ENCODE data around the gene CCDC3. TPM values are rescaled to one million over a fixed set of nuclear protein-coding genes. Genes with fewer than 3 reads are reported as not detected.

The CCDC3 gene
- total and polyA plus RNA-seq, 2 of the 4 experiments (the other 2 are of a cell fraction), result 0.29 to 0.36 TPM

DNA sequence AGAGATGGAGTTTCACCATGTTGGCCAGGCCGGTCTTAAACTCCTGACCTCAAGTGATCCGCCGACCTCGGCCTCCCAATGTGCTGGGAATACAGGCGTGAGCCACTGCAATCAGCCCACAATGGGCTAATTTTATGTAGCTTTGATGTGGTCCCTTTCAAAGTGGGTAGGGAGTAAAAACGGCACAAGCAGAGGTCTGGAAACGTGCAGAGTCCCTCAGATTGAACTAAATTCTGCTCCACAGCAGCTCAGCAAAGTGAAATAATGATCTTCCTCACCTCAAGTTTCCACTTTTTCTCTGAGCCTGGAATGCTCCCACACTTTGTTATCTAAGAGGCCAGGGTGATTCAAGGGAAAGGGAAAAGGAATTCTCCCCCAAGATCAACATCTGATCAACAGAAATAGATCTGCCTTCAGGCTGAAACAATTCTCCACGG lies 6.1 kb downstream of the CCDC3 start:
- intact Hi-C loops (cut with micrococcal nuclease), result no loop called here
- CTCF ChIA-PET, result no interaction called here

More for the DNA sequence above, 6.1 kb downstream of the CCDC3 start:
- no peak overlapping the region for H3K4me3 ChIP-seq (ENCODE audit: insufficient read depth, low read depth, low read length)
- dilution Hi-C loops (cut with HindIII; ENCODE audit: low sequenced_read_pairs, unreplicated experiment) (no loop called here), in situ Hi-C loops (cut with MboI; ENCODE audit: low sequenced_read_pairs) (no loop called here)
- no peak overlapping the region for H2AFZ ChIP-seq (replicated peaks; ENCODE audit: low read length, poor library complexity)
- H3K14ac ChIP-seq (replicated peaks; ENCODE audit: low read depth, low read length), result no peak overlapping the region
- H3K4me1 ChIP-seq (ENCODE audit: control insufficient read depth, insufficient read depth, low read length), result no peaks in the 10 kb centered on the region
- no peak overlapping the region for H3K23ac ChIP-seq (ENCODE audit: low read depth, low read length)
- H3K27me3 ChIP-seq (ENCODE audit: control insufficient read depth, insufficient read depth, low read length), result peaks cover 3% of the 10 kb centered on the region
- no peaks in the 10 kb centered on the region for H3K9me1 ChIP-seq (ENCODE audit: insufficient read depth, low read length)
- H2AK9ac ChIP-seq (replicated peaks; ENCODE audit: low read depth, low read length, poor library complexity), result no peak overlapping the region
- no peak overlapping the region for H3K4ac ChIP-seq (ENCODE audit: low read depth, low read length)
- H3K27ac ChIP-seq (ENCODE audit: insufficient read depth, low read length), result no peak overlapping the region
- no peak overlapping the region for H3K4me2 ChIP-seq (ENCODE audit: low read depth, low read length)
- H2AK5ac ChIP-seq (ENCODE audit: low read depth, low read length), result no peak overlapping the region
- no peak overlapping the region for H2BK20ac ChIP-seq (ENCODE audit: low read depth, low read length)
- no peak overlapping the region for H2BK5ac ChIP-seq (ENCODE audit: low read depth, low read length, poor library complexity, severe bottlenecking)
- no peak overlapping the region for H4K8ac ChIP-seq (ENCODE audit: low read depth in 2 of 2, low read length in 2 of 2)
- H3K9me3 ChIP-seq (ENCODE audit: control insufficient read depth, insufficient read depth, low read length), result no peaks in the 10 kb centered on the region
- no peaks in the 10 kb centered on the region for H3K36me3 ChIP-seq (ENCODE audit: control insufficient read depth, insufficient read depth, low read length)
- H3K18ac ChIP-seq (ENCODE audit: low read depth, low read length), result no peak overlapping the region
- no peak overlapping the region for H2BK120ac ChIP-seq (ENCODE audit: low read depth, low read length)
- DNase-seq (no peak), ATAC-seq (ENCODE audit: low read depth) (no peak)
- H4K5ac ChIP-seq (ENCODE audit: low read depth, low read length), result no peak overlapping the region
- WGBS, 2 experiments (ENCODE audit: extremely low coverage in 2 of 2, insufficient read length in 1 of 2), result 90% methylated on average over 4 of the region's 8 CpGs; no CpG with 5 or more reads in 1 of the 2 experiments
- no peak overlapping the region for H4K91ac ChIP-seq (ENCODE audit: insufficient read depth, low read depth, low read length)
- no peak overlapping the region for H3K9ac ChIP-seq (ENCODE audit: low read depth, low read length)
- H3K56ac ChIP-seq (ENCODE audit: extremely low read depth, insufficient read depth, low read length), result no peak overlapping the region
- no peaks in the 10 kb centered on the region for H4K20me1 ChIP-seq (ENCODE audit: insufficient read depth, low read length)
- no peaks in the 10 kb centered on the region for H3K79me1 ChIP-seq (ENCODE audit: low read depth in 1 of 2, low read length in 2 of 2)
- no TSS peak for BruUV-seq (replicated peaks)
- POLR2A ChIA-PET (ENCODE audit: unreplicated experiment), result no interaction called here
- no peak for TF ChIP-seq CEBPB (IDR thresholded peaks at IDR 0.05; ENCODE audit: low read depth, low read length)
- TF ChIP-seq MXI1 (IDR thresholded peaks at IDR 0.05; ENCODE audit: borderline replicate concordance, low read depth, low read length), result no peak
- TF ChIP-seq SMC3 (IDR thresholded peaks at IDR 0.05; ENCODE audit: low read depth, low read length), result no peak
- TF ChIP-seq, protein P1, sequence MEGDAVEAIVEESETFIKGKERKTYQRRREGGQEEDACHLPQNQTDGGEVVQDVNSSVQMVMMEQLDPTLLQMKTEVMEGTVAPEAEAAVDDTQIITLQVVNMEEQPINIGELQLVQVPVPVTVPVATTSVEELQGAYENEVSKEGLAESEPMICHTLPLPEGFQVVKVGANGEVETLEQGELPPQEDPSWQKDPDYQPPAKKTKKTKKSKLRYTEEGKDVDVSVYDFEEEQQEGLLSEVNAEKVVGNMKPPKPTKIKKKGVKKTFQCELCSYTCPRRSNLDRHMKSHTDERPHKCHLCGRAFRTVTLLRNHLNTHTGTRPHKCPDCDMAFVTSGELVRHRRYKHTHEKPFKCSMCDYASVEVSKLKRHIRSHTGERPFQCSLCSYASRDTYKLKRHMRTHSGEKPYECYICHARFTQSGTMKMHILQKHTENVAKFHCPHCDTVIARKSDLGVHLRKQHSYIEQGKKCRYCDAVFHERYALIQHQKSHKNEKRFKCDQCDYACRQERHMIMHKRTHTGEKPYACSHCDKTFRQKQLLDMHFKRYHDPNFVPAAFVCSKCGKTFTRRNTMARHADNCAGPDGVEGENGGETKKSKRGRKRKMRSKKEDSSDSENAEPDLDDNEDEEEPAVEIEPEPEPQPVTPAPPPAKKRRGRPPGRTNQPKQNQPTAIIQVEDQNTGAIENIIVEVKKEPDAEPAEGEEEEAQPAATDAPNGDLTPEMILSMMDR (conservative IDR thresholded peaks at IDR 0.05; ENCODE audit: low read depth, low read length), result no peak
- TF ChIP-seq CHD1 (IDR thresholded peaks at IDR 0.05; ENCODE audit: low read depth, low read length), result no peak
- no peak for TF ChIP-seq NFE2L2 (IDR thresholded peaks at IDR 0.05; ENCODE audit: low read depth, low read length)
- no peak for TF ChIP-seq RAD21 (IDR thresholded peaks at IDR 0.05; ENCODE audit: low read length)
- TF ChIP-seq MAFK (IDR thresholded peaks at IDR 0.05; ENCODE audit: low read depth, low read length), result no peak
- TF ChIP-seq FOS (IDR thresholded peaks at IDR 0.05; ENCODE audit: low read depth, low read length), result no peak
- TF ChIP-seq, protein P2, sequence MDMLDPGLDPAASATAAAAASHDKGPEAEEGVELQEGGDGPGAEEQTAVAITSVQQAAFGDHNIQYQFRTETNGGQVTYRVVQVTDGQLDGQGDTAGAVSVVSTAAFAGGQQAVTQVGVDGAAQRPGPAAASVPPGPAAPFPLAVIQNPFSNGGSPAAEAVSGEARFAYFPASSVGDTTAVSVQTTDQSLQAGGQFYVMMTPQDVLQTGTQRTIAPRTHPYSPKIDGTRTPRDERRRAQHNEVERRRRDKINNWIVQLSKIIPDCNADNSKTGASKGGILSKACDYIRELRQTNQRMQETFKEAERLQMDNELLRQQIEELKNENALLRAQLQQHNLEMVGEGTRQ (IDR thresholded peaks at IDR 0.05; ENCODE audit: low read depth, low read length), result no peak
- TF ChIP-seq, protein P3, sequence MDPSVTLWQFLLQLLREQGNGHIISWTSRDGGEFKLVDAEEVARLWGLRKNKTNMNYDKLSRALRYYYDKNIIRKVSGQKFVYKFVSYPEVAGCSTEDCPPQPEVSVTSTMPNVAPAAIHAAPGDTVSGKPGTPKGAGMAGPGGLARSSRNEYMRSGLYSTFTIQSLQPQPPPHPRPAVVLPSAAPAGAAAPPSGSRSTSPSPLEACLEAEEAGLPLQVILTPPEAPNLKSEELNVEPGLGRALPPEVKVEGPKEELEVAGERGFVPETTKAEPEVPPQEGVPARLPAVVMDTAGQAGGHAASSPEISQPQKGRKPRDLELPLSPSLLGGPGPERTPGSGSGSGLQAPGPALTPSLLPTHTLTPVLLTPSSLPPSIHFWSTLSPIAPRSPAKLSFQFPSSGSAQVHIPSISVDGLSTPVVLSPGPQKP (IDR thresholded peaks at IDR 0.05; ENCODE audit: borderline replicate concordance, low read depth, low read length), result no peak
- TF ChIP-seq POLR2A (IDR thresholded peaks at IDR 0.05; ENCODE audit: low read depth, low read length), result no peak
- TF ChIP-seq MAZ (IDR thresholded peaks at IDR 0.05; ENCODE audit: borderline replicate concordance, low read depth, low read length), result no peak
- no peak for TF ChIP-seq RFX5 (IDR thresholded peaks at IDR 0.05; ENCODE audit: low read depth, low read length)
- TF ChIP-seq BHLHE40 (IDR thresholded peaks at IDR 0.05; ENCODE audit: low read depth, low read length), result no peak
- no peak for TF ChIP-seq RCOR1 (IDR thresholded peaks at IDR 0.05; ENCODE audit: insufficient replicate concordance, low read length)
- no peak overlapping the region for H2BK15ac ChIP-seq (ENCODE audit: low read depth, low read length)
